Small intestine (tissue), 7 donors: ENCODE measurements around the gene SATB2. TPM values are rescaled to one million over a fixed set of nuclear protein-coding genes. Genes with fewer than 3 reads are reported as not detected.

Experiments used
- DNase-seq, 2 donors: peaks; one replicate each; pipeline versions ENCODE4 v3.0.0 to v3.0.0-alpha.2; 2013
- FAIRE-seq: peaks from 2 replicates; lab custom pipeline; 2012; peaks lifted over from hg19 to GRCh38; lab: Jason Lieb, UNC
- H3K27ac ChIP-seq, 3 donors: one replicate each; pipeline ENCODE4 v1.5.1; 2013; ENCODE audit warnings: low read length in 2 of 3, mild to moderate bottlenecking in 2 of 3, control low read depth in 1 of 3, inconsistent platforms in 1 of 3, low read depth in 1 of 3, moderate library complexity in 1 of 3
- H3K27me3 ChIP-seq, 3 donors: one replicate each; pipeline ENCODE4 v1.6.1; 2013; ENCODE audit warnings: low read length in 3 of 3, inconsistent platforms in 1 of 3; ENCODE audit not compliant: control insufficient read depth in 3 of 3, insufficient read depth in 3 of 3
- H3K36me3 ChIP-seq, 3 donors: one replicate each; pipeline ENCODE4 v1.6.1; 2013; ENCODE audit warnings: low read length in 3 of 3, inconsistent platforms in 1 of 3, low read depth in 1 of 3, mild to moderate bottlenecking in 1 of 3, moderate library complexity in 1 of 3; ENCODE audit not compliant: control insufficient read depth in 3 of 3, insufficient read depth in 2 of 3
- H3K4me1 ChIP-seq, 3 donors: one replicate each; pipeline ENCODE4 v1.6.1; 2013; ENCODE audit warnings: low read length in 2 of 3, inconsistent platforms in 1 of 3, low read depth in 1 of 3, mild to moderate bottlenecking in 1 of 3, moderate library complexity in 1 of 3; ENCODE audit not compliant: control insufficient read depth in 3 of 3, insufficient read depth in 2 of 3
- H3K4me3 ChIP-seq, 3 donors: one replicate each; pipeline ENCODE4 v1.5.1; 2013; ENCODE audit warnings: low read length in 3 of 3, control low read depth in 1 of 3, inconsistent platforms in 1 of 3, low read depth in 1 of 3, mild to moderate bottlenecking in 1 of 3, moderate library complexity in 1 of 3
- H3K9me3 ChIP-seq, 2 donors: one replicate each; pipeline ENCODE4 v1.6.1; 2013; ENCODE audit warnings: low read depth in 1 of 2, low read length in 1 of 2; ENCODE audit not compliant: control insufficient read depth in 2 of 2, insufficient read depth in 1 of 2
- WGBS, 3 donors: extraction: QIAGEN DNeasy Blood & Tissue Kit; methylation state at CpG; one replicate each; pipeline ENCODE4 v1.1.7; 2013; 5-methylcytosine and 5-hydroxymethylcytosine counted together
- polyA plus RNA-seq, 4 donors: library from polyadenylated mRNA; stranded (reverse) in 3 of 4; unstranded in 1 of 4; fragments of 200-250 nt in 3 of 4; fragments of 120-200 nt in 1 of 4; gene quantifications; one replicate each; pipeline versions ENCODE4 v1.2.1 to v1.2.3, GENCODE V29; 2013
- donor health status: healthy with polysubstance abuse.
- donor health status: control.
- donor health status: control.
- donor health status: Bipolar disorder and iron deficiency.
- donor health status: healthy.

Gene SATB2
- polyA plus RNA-seq, 4 donors, result 1.5 to 33.9 (median 2.0) TPM

DNA sequence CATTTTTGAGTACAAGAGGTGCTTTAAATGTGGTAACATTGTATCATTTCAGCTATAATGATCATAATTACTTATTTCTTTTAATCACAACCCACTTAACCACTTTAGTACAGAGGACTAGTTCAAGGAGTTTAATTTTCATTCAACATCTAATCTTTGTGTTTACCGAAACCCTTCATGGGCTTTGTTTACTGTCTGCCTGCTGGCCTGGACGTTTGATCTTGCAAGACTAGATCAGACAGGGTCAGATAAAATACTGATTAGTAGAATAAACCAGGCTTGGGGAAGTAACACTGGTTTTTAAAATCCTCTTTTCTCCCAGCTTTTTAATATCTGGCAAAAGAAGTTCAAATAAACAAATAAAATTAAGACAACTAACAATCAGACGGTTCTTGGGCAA lies 93.6 kb downstream of the SATB2 start:
- Histone ChIP-seq H3K27ac (no peak overlapping the region), H3K27me3 (no peaks in the 10 kb centered on the region), H3K4me3 (no peak overlapping the region), H3K9me3 (no peaks in the 10 kb centered on the region), H3K4me1 (no peaks in the 10 kb centered on the region), H3K36me3 (no peaks in the 10 kb centered on the region)
- DNase-seq (no peak), FAIRE-seq (no peak)
- 58 to 72% (median 65%) methylated on average over 3 of the region's 3 CpGs for WGBS, 3 donors

DNA sequence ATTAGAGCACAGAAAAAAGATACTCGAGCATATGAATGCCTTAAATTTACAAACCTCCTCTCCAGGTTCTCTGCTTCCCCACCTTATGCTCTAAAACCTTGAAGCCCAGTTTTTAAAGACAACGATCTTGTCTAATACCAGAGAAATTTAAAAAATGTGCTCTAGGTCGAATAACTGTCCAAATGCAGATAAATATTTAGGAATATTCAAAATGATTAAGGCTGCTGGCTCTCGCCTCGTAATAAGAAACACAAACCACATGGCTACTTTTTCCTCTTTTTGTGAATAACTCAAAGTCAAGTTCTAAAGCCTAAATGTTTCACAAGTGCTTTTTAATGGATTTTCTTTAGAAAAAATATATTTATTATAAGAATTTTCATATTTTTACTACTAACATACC lies 101.3 kb downstream of the SATB2 start:
- Histone ChIP-seq H3K27ac (no peak overlapping the region), H3K4me1 (no peaks in the 10 kb centered on the region), H3K4me3 (no peak overlapping the region), H3K27me3 (no peaks in the 10 kb centered on the region), H3K36me3 (no peaks in the 10 kb centered on the region), H3K9me3 (no peaks in the 10 kb centered on the region)
- WGBS, 3 donors, result 62 to 86% (median 76%) methylated on average over 5 of the region's 5 CpGs
- DNase-seq, result no peak
- no peak for FAIRE-seq

DNA sequence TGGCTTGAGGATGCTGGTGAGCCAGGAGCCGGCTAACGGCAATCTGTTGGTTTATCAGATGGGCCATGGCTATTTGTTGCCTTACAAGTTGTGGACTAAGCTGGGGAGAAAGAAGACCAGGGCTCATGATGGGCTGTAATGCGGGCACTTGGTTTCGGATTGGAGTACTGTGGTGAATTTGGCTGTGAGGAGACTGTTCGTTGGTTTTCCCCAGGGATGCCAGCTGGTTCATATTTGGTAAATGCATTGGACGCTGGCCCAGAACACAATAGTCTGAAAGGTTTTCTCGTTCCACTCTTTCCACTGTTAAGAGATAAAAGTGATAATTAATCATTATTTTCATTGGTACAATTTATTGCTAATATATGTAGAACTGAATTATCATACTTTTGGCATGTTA lies 108.9 kb downstream of the SATB2 start:
- no peaks in the 10 kb centered on the region for H3K9me3 ChIP-seq
- H3K4me3 ChIP-seq, result no peak overlapping the region
- H3K36me3 ChIP-seq, result peaks cover 0 to 5% (median 4%) of the 10 kb centered on the region in 3 donors
- H3K27ac ChIP-seq, result no peak overlapping the region
- H3K27me3 ChIP-seq, result no peaks in the 10 kb centered on the region
- 87 to 90% (median 90%) methylated on average over 7 of the region's 7 CpGs for WGBS, 3 donors
- no peaks in the 10 kb centered on the region for H3K4me1 ChIP-seq
- DNase-seq, result no peak
- FAIRE-seq, result no peak

DNA sequence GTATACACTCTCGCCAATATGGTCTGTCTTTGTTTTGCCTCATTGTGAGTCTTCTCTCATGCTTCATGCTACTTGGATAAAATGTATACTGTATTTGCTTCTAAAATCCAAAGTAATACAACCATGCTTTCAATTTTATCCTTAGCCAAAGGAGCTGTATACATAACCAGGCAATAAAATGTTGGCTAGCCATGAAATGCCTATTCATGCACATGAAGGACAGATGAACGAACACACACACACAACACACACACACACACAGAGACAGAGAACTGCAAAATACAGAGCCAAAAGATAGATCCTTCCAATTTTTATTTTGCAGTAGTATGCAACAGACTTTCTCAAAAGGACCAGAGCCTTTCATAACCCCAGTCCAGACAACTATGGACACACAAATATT lies 113.7 kb downstream of the SATB2 start:
- no peak overlapping the region for H3K4me3 ChIP-seq
- DNase-seq (no peak), FAIRE-seq (no peak)
- WGBS, 3 donors, result 84 to 88% (median 87%) methylated on average over 2 of the region's 2 CpGs
- H3K27me3 ChIP-seq, result no peaks in the 10 kb centered on the region
- no peak overlapping the region for H3K27ac ChIP-seq
- no peaks in the 10 kb centered on the region for H3K4me1 ChIP-seq
- peaks cover 0 to 5% (median 4%) of the 10 kb centered on the region in 3 donors for H3K36me3 ChIP-seq
- H3K9me3 ChIP-seq, result no peaks in the 10 kb centered on the region

DNA sequence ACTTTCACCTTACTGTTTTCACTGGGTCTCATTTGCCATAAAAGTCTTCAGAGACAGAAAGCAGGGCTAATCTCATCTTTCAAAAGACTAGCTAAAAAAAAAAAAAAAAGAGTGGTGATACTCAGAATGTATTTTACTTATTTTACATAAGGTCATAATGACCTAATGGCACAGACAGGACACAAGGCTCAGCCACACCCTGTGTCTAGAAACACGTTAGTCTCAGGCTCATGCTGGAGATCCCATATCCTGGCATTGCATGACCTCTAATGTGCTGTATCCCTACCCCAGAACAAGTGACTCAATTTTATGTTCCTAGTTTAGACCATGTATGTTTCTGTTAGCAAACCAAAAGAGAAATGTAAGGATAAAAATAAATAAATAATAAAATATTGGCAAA lies 115.4 kb downstream of the SATB2 start:
- DNase-seq (no peak), FAIRE-seq (no peak)

DNA sequence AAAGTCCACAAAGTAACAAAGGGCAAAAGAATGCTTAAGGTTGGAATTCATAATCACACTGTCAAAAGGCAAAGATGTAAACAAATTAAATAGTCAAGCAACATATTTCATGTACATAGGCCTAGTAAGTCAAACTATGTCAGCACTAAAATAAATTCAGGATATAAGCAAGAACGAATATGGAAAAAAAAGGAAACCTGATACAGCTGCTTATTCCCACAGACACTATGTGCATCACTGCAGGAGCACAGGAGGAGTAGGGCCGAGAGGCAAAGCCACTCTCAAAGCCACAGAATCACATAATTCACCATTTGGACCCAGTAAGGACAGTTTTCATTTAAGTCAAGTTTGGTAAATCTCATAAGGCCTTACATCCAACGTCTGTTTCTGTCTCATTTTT lies 116.6 kb downstream of the SATB2 start:
- no peak overlapping the region for H3K27ac ChIP-seq
- no peaks in the 10 kb centered on the region for H3K9me3 ChIP-seq
- H3K27me3 ChIP-seq, result no peaks in the 10 kb centered on the region
- H3K4me3 ChIP-seq, result no peak overlapping the region
- no peaks in the 10 kb centered on the region for H3K4me1 ChIP-seq
- FAIRE-seq (no peak), DNase-seq (no peak)
- no peaks in the 10 kb centered on the region for H3K36me3 ChIP-seq
- WGBS, 3 donors, result 59 to 70% (median 65%) methylated on average over 3 of the region's 3 CpGs

More for the DNA sequence above, 115.4 kb downstream of the SATB2 start:
- no peaks in the 10 kb centered on the region for H3K9me3 ChIP-seq
- H3K4me3 ChIP-seq, result no peak overlapping the region
- H3K4me1 ChIP-seq, result no peaks in the 10 kb centered on the region
- no peaks in the 10 kb centered on the region for H3K36me3 ChIP-seq
- H3K27ac ChIP-seq, result no peak overlapping the region
- 70 to 88% (median 74%) methylated on average over 1 of the region's 1 CpG for WGBS, 3 donors
- no peaks in the 10 kb centered on the region for H3K27me3 ChIP-seq

DNA sequence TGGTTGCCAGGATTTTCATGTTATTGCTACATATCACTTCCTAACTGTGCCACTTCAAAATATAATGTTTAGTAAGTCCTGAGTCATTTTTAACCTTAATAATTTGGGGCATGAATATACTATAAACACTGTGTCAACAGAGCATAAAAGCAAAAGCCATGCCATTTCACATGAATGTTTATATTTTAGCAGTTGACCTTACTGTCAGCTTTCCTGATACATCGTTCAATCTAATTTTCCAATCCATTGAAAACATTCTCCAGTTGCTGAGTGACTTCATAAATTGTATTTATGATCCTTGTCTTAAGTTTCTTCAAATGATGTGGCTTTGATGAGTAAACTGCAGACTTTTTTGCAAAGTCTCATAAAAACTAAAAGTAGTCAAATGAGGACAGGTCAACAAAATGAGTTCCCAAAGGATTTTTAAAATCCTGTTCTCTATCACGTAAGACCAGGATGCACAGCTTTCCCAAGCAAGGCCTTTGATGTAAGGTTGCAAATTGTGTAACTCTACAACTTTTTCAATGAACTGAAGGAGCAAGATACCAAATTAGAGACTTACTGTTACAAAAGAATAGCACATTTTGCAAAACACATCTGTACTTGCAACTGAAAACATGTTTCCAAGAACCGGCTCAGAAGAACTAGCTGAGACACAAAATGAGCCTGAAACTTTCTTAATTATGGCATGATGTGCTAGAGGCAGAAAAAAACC lies 117.7 kb downstream of the SATB2 start:
- WGBS, 3 donors, result 79 to 87% (median 85%) methylated on average over 3 of the region's 3 CpGs
- DNase-seq (no peak), FAIRE-seq (no peak)

DNA sequence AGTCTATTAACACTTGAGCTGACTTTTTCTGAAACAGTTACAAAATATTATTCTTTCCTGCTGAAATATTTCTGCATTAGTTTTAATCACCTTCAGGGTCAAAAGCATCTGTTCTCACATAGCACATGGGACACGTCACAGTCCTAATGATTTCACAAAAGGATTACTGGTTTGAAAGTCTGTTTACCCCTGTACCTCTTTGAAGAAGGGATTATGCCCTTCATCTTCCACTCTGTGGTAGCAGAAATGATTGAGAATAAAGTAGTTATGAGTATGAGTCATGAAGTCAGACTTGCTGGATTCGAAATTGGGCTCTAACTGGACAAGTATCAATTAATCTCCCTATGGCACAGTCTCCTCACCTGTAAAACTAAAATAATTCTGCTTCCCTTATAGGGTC lies 121.2 kb downstream of the SATB2 start:
- Histone ChIP-seq H3K4me1 (no peaks in the 10 kb centered on the region), H3K9me3 (no peaks in the 10 kb centered on the region), H3K27ac (no peak overlapping the region), H3K4me3 (no peak overlapping the region), H3K36me3 (no peaks in the 10 kb centered on the region), H3K27me3 (no peaks in the 10 kb centered on the region)
- FAIRE-seq, result no peak
- DNase-seq, result no peak
- 37 to 47% (median 46%) methylated on average over 2 of the region's 2 CpGs for WGBS, 3 donors

More for the DNA sequence above, 117.7 kb downstream of the SATB2 start:
- H3K4me1 ChIP-seq, result no peaks in the 10 kb centered on the region
- H3K27ac ChIP-seq, result no peak overlapping the region
- no peaks in the 10 kb centered on the region for H3K27me3 ChIP-seq
- H3K4me3 ChIP-seq, result no peak overlapping the region
- no peaks in the 10 kb centered on the region for H3K36me3 ChIP-seq
- H3K9me3 ChIP-seq, result no peaks in the 10 kb centered on the region

DNA sequence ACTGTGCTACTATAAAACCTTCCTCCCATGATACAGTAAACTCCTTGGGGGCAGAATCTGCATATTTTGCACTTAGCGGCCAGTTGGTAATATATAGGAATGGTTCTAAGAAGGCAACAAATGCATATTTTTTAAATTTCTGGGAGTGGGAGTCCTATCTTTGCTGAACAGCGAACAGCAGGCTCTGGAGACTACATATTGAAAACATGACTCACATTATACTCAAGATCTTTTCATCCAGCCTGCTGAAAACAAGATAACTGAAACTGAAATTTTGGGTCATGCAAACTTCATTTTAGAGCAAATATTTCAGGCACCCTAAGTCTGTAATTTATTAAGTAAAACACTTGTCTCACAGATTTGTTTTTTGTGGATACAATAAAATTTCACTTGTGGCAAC lies 122.2 kb downstream of the SATB2 start:
- H3K27me3 ChIP-seq, result no peaks in the 10 kb centered on the region
- FAIRE-seq (no peak), DNase-seq (no peak)
- H3K4me1 ChIP-seq, result no peaks in the 10 kb centered on the region
- H3K27ac ChIP-seq, result no peak overlapping the region
- no peak overlapping the region for H3K4me3 ChIP-seq
- WGBS, 3 donors, result 87 to 92% (median 89%) methylated on average over 2 of the region's 2 CpGs
- H3K9me3 ChIP-seq, result no peaks in the 10 kb centered on the region
- no peaks in the 10 kb centered on the region for H3K36me3 ChIP-seq
